Endothelial cell of umbilical vein (primary cell): ENCODE data around the gene RBMS3.

ENCODE experiments used
- CTCF ChIP-seq, 2 donors: IDR thresholded peaks; 1 replicate in 1 of 2; 2 replicates in 1 of 2; pipeline ENCODE4 v1.5.1; 2011; ENCODE audit warnings: low read length in 2 of 2, mild to moderate bottlenecking in 2 of 2, moderate library complexity in 2 of 2, control low read depth in 1 of 2, inconsistent platforms in 1 of 2, low read depth in 1 of 2; ENCODE audit not compliant: insufficient read depth in 1 of 2; ENCODE audit errors: extremely low read depth in 1 of 2
- EZH2 ChIP-seq: IDR thresholded peaks from 2 replicates; pipeline ENCODE4 v1.6.1; 2012; ENCODE audit warnings: borderline replicate concordance, low read depth, mild to moderate bottlenecking, moderate library complexity, low read length, inconsistent platforms; ENCODE audit not compliant: severe bottlenecking
- FOS ChIP-seq: IDR thresholded peaks from 2 replicates; pipeline ENCODE4 v1.6.1; 2011; ENCODE audit warnings: mild to moderate bottlenecking, low read length, moderate library complexity, borderline replicate concordance; ENCODE audit not compliant: insufficient read depth
- GATA2 ChIP-seq: IDR thresholded peaks from 2 replicates; pipeline ENCODE4 v1.7.0; 2011; ENCODE audit warnings: low read depth, mild to moderate bottlenecking, moderate library complexity, mixed read lengths, low read length; ENCODE audit not compliant: insufficient read length, insufficient read depth
- JUN ChIP-seq: IDR thresholded peaks from 2 replicates; pipeline ENCODE4 v1.6.1; 2011; ENCODE audit warnings: borderline replicate concordance, low read depth; ENCODE audit not compliant: insufficient read length, insufficient read depth
- MAX ChIP-seq: IDR thresholded peaks from 2 replicates; pipeline ENCODE4 v1.6.1; 2011; ENCODE audit not compliant: insufficient read depth, insufficient read length
- POLR2A ChIP-seq: IDR thresholded peaks from 2 replicates; pipeline ENCODE4 v1.6.1; 2012; ENCODE audit warnings: low read depth, mild to moderate bottlenecking, control low read depth, low read length
- POLR2AphosphoS5 ChIP-seq: IDR thresholded peaks from 2 replicates; pipeline ENCODE4 v1.6.1; 2012; ENCODE audit warnings: low read depth, mild to moderate bottlenecking, control low read depth, low read length, moderate library complexity; ENCODE audit not compliant: insufficient read depth

- TF ChIP-seq CTCF (IDR thresholded peaks at IDR 0.05; ENCODE audit: extremely low read depth in 1 of 2, insufficient read depth in 1 of 2, low read depth in 1 of 2, low read length in 2 of 2): no peak
- no peak for TF ChIP-seq EZH2
- no peak for TF ChIP-seq POLR2A
- TF ChIP-seq MAX: no peak
- TF ChIP-seq POLR2AphosphoS5: no peak
- no peak for TF ChIP-seq GATA2
- TF ChIP-seq JUN: no peak
- TF ChIP-seq FOS: no peak
Observed at GRCh38 chr3:29521293-29521692, 240.4 kb downstream of the RBMS3 start.
